Measurements from ENCODE around the gene SPTB. TPM values are rescaled to one million over a fixed set of nuclear protein-coding genes. Genes with fewer than 3 reads are reported as not detected.

The SPTB gene
- total RNA-seq, 1 donor from 2014 or later = 0.04 TPM

- Mint-ChIP-seq H3K27me3 (peaks cover 1% of the 10 kb centered on the region), H3K4me1 (no peaks in the 10 kb centered on the region), H3K36me3 (ENCODE audit: low read depth) (no peaks in the 10 kb centered on the region), H3K9me3 (no peaks in the 10 kb centered on the region), H3K27ac (no peak overlapping the region), H3K4me3 (no peak overlapping the region)
- CTCF ChIA-PET = no interaction called here
- intact Hi-C loops (cut with micrococcal nuclease) = no loop called here
- POLR2A ChIA-PET = no interaction called here
- DNase-seq (no peak), ATAC-seq (ENCODE audit: low read depth) (no peak)
- no peak for TF ChIP-seq CTCF (IDR thresholded peaks at IDR 0.05)
Measured at GRCh38 chr14:64731141-64731581, 148.5 kb downstream of the SPTB start.

DNA sequence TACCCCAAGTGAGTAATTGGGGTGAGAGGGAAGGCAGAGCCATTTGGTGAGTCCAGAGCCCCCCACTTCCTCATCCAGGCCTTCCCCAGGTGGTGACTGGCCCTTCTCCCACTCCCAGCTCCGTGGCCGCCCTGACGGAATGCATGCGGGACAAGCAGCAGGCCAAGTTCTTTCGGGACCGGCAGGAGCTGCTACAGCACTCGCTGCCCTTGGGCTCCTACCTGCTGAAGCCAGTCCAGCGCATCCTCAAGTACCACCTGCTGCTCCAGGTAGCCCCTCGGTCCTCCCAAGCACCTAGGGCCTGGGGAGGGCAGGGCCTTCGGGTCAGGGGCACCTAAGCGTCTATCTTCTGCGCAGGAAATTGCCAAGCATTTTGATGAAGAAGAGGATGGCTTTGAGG, 149.0 kb downstream of the SPTB start:
- no peak for TF ChIP-seq CTCF (IDR thresholded peaks at IDR 0.05)
- no peak overlapping the region for H3K4me3 Mint-ChIP-seq
- no peak for DNase-seq
- CTCF ChIA-PET = no interaction called here
- H3K27ac Mint-ChIP-seq = no peak overlapping the region
- intact Hi-C loops (cut with micrococcal nuclease) = no loop called here
- H3K4me1 Mint-ChIP-seq = no peaks in the 10 kb centered on the region
- no peaks in the 10 kb centered on the region for H3K36me3 Mint-ChIP-seq (ENCODE audit: low read depth)
- ATAC-seq (ENCODE audit: low read depth) = no peak
- POLR2A ChIA-PET = no interaction called here
- H3K27me3 Mint-ChIP-seq = peaks cover 5% of the 10 kb centered on the region
- no peaks in the 10 kb centered on the region for H3K9me3 Mint-ChIP-seq

GRCh38 chr14:64730061-64730440, 149.7 kb downstream of the SPTB start:
- POLR2A ChIA-PET = no interaction called here
- H3K4me3 Mint-ChIP-seq = no peak overlapping the region
- DNase-seq (no peak), ATAC-seq (ENCODE audit: low read depth) (no peak)
- CTCF ChIA-PET = no interaction called here
- H3K4me1 Mint-ChIP-seq = no peaks in the 10 kb centered on the region
- H3K9me3 Mint-ChIP-seq = no peaks in the 10 kb centered on the region
- intact Hi-C loops (cut with micrococcal nuclease) = no loop called here
- no peaks in the 10 kb centered on the region for H3K36me3 Mint-ChIP-seq (ENCODE audit: low read depth)
- no peak overlapping the region for H3K27ac Mint-ChIP-seq
- TF ChIP-seq CTCF (IDR thresholded peaks at IDR 0.05) = no peak
- H3K27me3 Mint-ChIP-seq = peaks cover 5% of the 10 kb centered on the region

- H3K36me3 Mint-ChIP-seq (ENCODE audit: low read depth) = no peaks in the 10 kb centered on the region
- ChIA-PET CTCF (no interaction called here), POLR2A (no interaction called here)
- no peaks in the 10 kb centered on the region for H3K4me1 Mint-ChIP-seq
- no peak overlapping the region for H3K27ac Mint-ChIP-seq
- no peak for TF ChIP-seq CTCF (IDR thresholded peaks at IDR 0.05)
- no peak for ATAC-seq (ENCODE audit: low read depth)
- intact Hi-C loops (cut with micrococcal nuclease) = no loop called here
- H3K9me3 Mint-ChIP-seq = no peaks in the 10 kb centered on the region
- no peak overlapping the region for H3K4me3 Mint-ChIP-seq
- H3K27me3 Mint-ChIP-seq = peaks cover 4% of the 10 kb centered on the region
- DNase-seq = no peak
Measured at GRCh38 chr14:64729386-64730060, 150.2 kb downstream of the SPTB start.

- CTCF ChIA-PET = no interaction called here
Measured at GRCh38 chr14:64728856-64729255, 150.9 kb downstream of the SPTB start.

More at GRCh38 chr14:64728856-64729255, 150.9 kb downstream of the SPTB start:
- POLR2A ChIA-PET = no interaction called here
- H3K4me3 Mint-ChIP-seq = no peak overlapping the region
- intact Hi-C loops (cut with micrococcal nuclease) = no loop called here
- ATAC-seq (ENCODE audit: low read depth) = no peak
- DNase-seq = no peak
- no peaks in the 10 kb centered on the region for H3K36me3 Mint-ChIP-seq (ENCODE audit: low read depth)
- H3K27me3 Mint-ChIP-seq = peaks cover 6% of the 10 kb centered on the region
- no peaks in the 10 kb centered on the region for H3K9me3 Mint-ChIP-seq
- no peaks in the 10 kb centered on the region for H3K4me1 Mint-ChIP-seq
- H3K27ac Mint-ChIP-seq = no peak overlapping the region
- no peak for TF ChIP-seq CTCF (IDR thresholded peaks at IDR 0.05)

All from activated B cell treated with CpG ODN at 0.5 μM for 24 hours (primary cell).